Osteocyte (in vitro differentiated cells): ENCODE data around the gene SNX32. TPM values are rescaled to one million over a fixed set of nuclear protein-coding genes. Genes with fewer than 3 reads are reported as not detected.

ENCODE experiments used
- DNase-seq: peaks from one replicate; pipeline ENCODE4 v3.0.0; 2021; ENCODE audit warnings: mixed read lengths; ENCODE audit not compliant: unreplicated experiment; ENCODE audit errors: extremely low spot score
- H3K27ac Mint-ChIP-seq: one replicate; pipeline ENCODE4 v1.8.0; 2021; ENCODE audit warnings: mild to moderate bottlenecking, mixed read lengths; ENCODE audit not compliant: unreplicated experiment
- H3K27me3 Mint-ChIP-seq: one replicate; pipeline ENCODE4 v1.8.0; 2021; ENCODE audit warnings: mixed read lengths; ENCODE audit not compliant: unreplicated experiment
- H3K36me3 Mint-ChIP-seq: one replicate; pipeline ENCODE4 v1.8.0; 2021; ENCODE audit warnings: mixed read lengths; ENCODE audit not compliant: unreplicated experiment
- H3K4me1 Mint-ChIP-seq: one replicate; pipeline ENCODE4 v1.8.0; 2021; ENCODE audit warnings: mixed read lengths; ENCODE audit not compliant: unreplicated experiment
- H3K4me3 Mint-ChIP-seq: one replicate; pipeline ENCODE4 v1.8.0; 2021; ENCODE audit warnings: mild to moderate bottlenecking, moderate library complexity, mixed read lengths; ENCODE audit not compliant: unreplicated experiment
- H3K9me3 Mint-ChIP-seq: one replicate; pipeline ENCODE4 v1.8.0; 2021; ENCODE audit warnings: mixed read lengths; ENCODE audit not compliant: unreplicated experiment
- CTCF ChIP-seq: fragments of 200-600 bp; sonication (generic); IDR thresholded peaks from 2 replicates; pipeline ENCODE4 v1.5.0; 2021; ENCODE audit warnings: antibody characterized with exemption, mild to moderate bottlenecking, moderate library complexity
- total RNA-seq: library from RNA; stranded (reverse); gene quantifications from 2 replicates; pipeline ENCODE4 v1.2.1, GENCODE V29; 2021

SNX32 gene
- total RNA-seq, 1 donor from 2014 or later, result 4.0 TPM

GRCh38 chr11:65849771-65850216 lies 16.0 kb downstream of the SNX32 start:
- H3K4me3 Mint-ChIP-seq, result no peak overlapping the region
- H3K27me3 Mint-ChIP-seq, result no peaks in the 10 kb centered on the region
- no peak overlapping the region for H3K27ac Mint-ChIP-seq
- H3K9me3 Mint-ChIP-seq, result peaks cover 4% of the 10 kb centered on the region
- peaks cover 4% of the 10 kb centered on the region for H3K4me1 Mint-ChIP-seq
- no peak for DNase-seq
- H3K36me3 Mint-ChIP-seq, result peaks cover 32% of the 10 kb centered on the region
- no peak for TF ChIP-seq CTCF

GRCh38 chr11:65850217-65851082 lies 16.7 kb downstream of the SNX32 start:
- no peak for TF ChIP-seq CTCF
- H3K27me3 Mint-ChIP-seq, result no peaks in the 10 kb centered on the region
- H3K27ac Mint-ChIP-seq, result no peak overlapping the region
- no peak for DNase-seq
- peaks cover 8% of the 10 kb centered on the region for H3K4me1 Mint-ChIP-seq
- peaks cover 36% of the 10 kb centered on the region for H3K36me3 Mint-ChIP-seq
- H3K4me3 Mint-ChIP-seq, result no peak overlapping the region
- H3K9me3 Mint-ChIP-seq, result peaks cover 4% of the 10 kb centered on the region

- H3K27ac Mint-ChIP-seq, result no peak overlapping the region
- no peak overlapping the region for H3K4me3 Mint-ChIP-seq
- H3K36me3 Mint-ChIP-seq, result peaks cover 42% of the 10 kb centered on the region
- peak; percentile 54 for TF ChIP-seq CTCF
- DNase-seq, result no peak
- H3K9me3 Mint-ChIP-seq, result peaks cover 4% of the 10 kb centered on the region
- peaks cover 15% of the 10 kb centered on the region for H3K4me1 Mint-ChIP-seq
- H3K27me3 Mint-ChIP-seq, result no peaks in the 10 kb centered on the region
Observed at GRCh38 chr11:65851083-65851579, 17.4 kb downstream of the SNX32 start.

- peaks cover 4% of the 10 kb centered on the region for H3K9me3 Mint-ChIP-seq
- no peak overlapping the region for H3K4me3 Mint-ChIP-seq
- H3K27ac Mint-ChIP-seq, result no peak overlapping the region
- H3K36me3 Mint-ChIP-seq, result peaks cover 49% of the 10 kb centered on the region
- H3K27me3 Mint-ChIP-seq, result no peaks in the 10 kb centered on the region
- TF ChIP-seq CTCF, result no peak
- peaks cover 23% of the 10 kb centered on the region for H3K4me1 Mint-ChIP-seq
- DNase-seq, result no peak
Observed at GRCh38 chr11:65851811-65852507, 18.2 kb downstream of the SNX32 start.
